A549 (cell line): Measurements from ENCODE around the gene ELN. TPM values are rescaled to one million over a fixed set of nuclear protein-coding genes. Genes with fewer than 3 reads are reported as not detected.

Experiments
- ATAC-seq, 2 experiments: fragments of 200-7000 bp in 1 of 2; fragments of >200 bp in 1 of 2; cut with Nextera tagmentation in 1 of 2; cut with Tn5 transposase in 1 of 2; 3 replicates each; pipeline versions ENCODE4 v1.8.0 to v1.9.1; 2018 to 2020; ENCODE audit warnings: mild to moderate bottlenecking in 1 of 2, moderate library complexity in 1 of 2
- CTCF ChIA-PET: fragments of 300-600 bp; sonication (Branson Sonifier 250); formaldehyde crosslinking; extraction: SDS; loops from one replicate; lab custom pipeline; 2021; ENCODE audit warnings: antibody characterized with exemption, inconsistent platforms; lab: Yijun Ruan, JAX
- POLR2A ChIA-PET: fragments of 350-600 bp; formaldehyde crosslinking; extraction: SDS; loops from one replicate; lab custom pipeline; 2021; ENCODE audit warnings: antibody characterized with exemption, inconsistent platforms; lab: Yijun Ruan, JAX
- DNase-seq, 2 experiments: peaks; one replicate each; pipeline versions ENCODE4 v3.0.0 to v3.0.0-alpha.2; 2011 to 2016; ENCODE audit warnings: low read depth in 1 of 2, low spot score in 1 of 2
- FAIRE-seq: peaks from 2 replicates; lab custom pipeline; 2011; peaks lifted over from hg19 to GRCh38; lab: Jason Lieb, UNC
- H3K27ac ChIP-seq, 2 experiments: fragments of >200 bp; sonication (Bioruptor Twin); formaldehyde crosslinking; 3 replicates each; pipeline ENCODE4 v1.5.1; 2016 to 2017
- H3K4me1 ChIP-seq: fragments of >200 bp; sonication (Bioruptor Twin); formaldehyde crosslinking; 3 replicates; pipeline ENCODE4 v1.6.1; 2016
- H3K4me2 ChIP-seq: fragments of >200 bp; sonication (Bioruptor Twin); formaldehyde crosslinking; 3 replicates; pipeline ENCODE4 v1.6.1; 2016
- H3K4me3 ChIP-seq: fragments of >200 bp; sonication (Bioruptor Twin); formaldehyde crosslinking; 3 replicates; pipeline ENCODE4 v1.5.1; 2016
- H3K9me3 ChIP-seq: fragments of >200 bp; sonication (Bioruptor Twin); formaldehyde crosslinking; 3 replicates; pipeline ENCODE4 v1.6.1; 2016
- BCL3 ChIP-seq: fragments of >200 bp; sonication (Bioruptor Twin); formaldehyde crosslinking; IDR thresholded peaks from 3 replicates; pipeline ENCODE4 v1.6.1; 2016
- CBX2 ChIP-seq: fragments of 200-600 bp; sonication (generic); IDR thresholded peaks from 2 replicates; pipeline ENCODE4 v1.6.1; 2016; ENCODE audit warnings: low read depth, mild to moderate bottlenecking, borderline replicate concordance
- CTCF ChIP-seq: fragments of >200 bp; sonication (Bioruptor Twin); formaldehyde crosslinking; IDR thresholded peaks from 3 replicates; pipeline ENCODE4 v1.5.1; 2016
- ESRRA ChIP-seq: fragments of 150-350 bp; IDR thresholded peaks from 2 replicates; pipeline ENCODE4 v1.6.1; 2014; ENCODE audit warnings: mild to moderate bottlenecking, low read length, borderline replicate concordance
- HES2 ChIP-seq: fragments of >200 bp; sonication (Bioruptor Twin); formaldehyde crosslinking; IDR thresholded peaks from 2 replicates; pipeline ENCODE4 v1.6.1; 2016
- HEYL ChIP-seq: fragments of 250-450 bp; sonication (Bioruptor Pico); IDR thresholded peaks from 2 replicates; pipeline ENCODE4 v1.8.0; 2021; ENCODE audit warnings: mild to moderate bottlenecking, moderate library complexity
- HOXA7 ChIP-seq: fragments of 250-450 bp; sonication (Bioruptor Pico); IDR thresholded peaks from 2 replicates; pipeline ENCODE4 v1.5.0; 2020; ENCODE audit warnings: mild to moderate bottlenecking, moderate library complexity
- HOXB13 ChIP-seq: fragments of 250-450 bp; sonication (Bioruptor Pico); IDR thresholded peaks from 2 replicates; pipeline ENCODE4 v1.5.0; 2020; ENCODE audit warnings: low read depth, mild to moderate bottlenecking, moderate library complexity
- MYC ChIP-seq: IDR thresholded peaks from 2 replicates; pipeline ENCODE4 v1.6.1; 2012; ENCODE audit warnings: mild to moderate bottlenecking, inconsistent platforms, low read length, improper control_type of control experiment, borderline replicate concordance
- NFE2L2 ChIP-seq: fragments of 150-350 bp; conservative IDR thresholded peaks from 2 replicates; pipeline ENCODE4 v1.6.1; 2014; ENCODE audit warnings: low read length
- RAD21 ChIP-seq, 2 experiments: fragments of >200 bp in 1 of 2; sonication (Bioruptor Twin) in 1 of 2; formaldehyde crosslinking in 1 of 2; IDR thresholded peaks in 1 of 2; conservative IDR thresholded peaks in 1 of 2; 2 replicates in 1 of 2; 3 replicates in 1 of 2; pipeline ENCODE4 v1.6.1; 2012 to 2018; ENCODE audit warnings: inconsistent platforms in 1 of 2
- RFX5 ChIP-seq: fragments of 450-650 bp; IDR thresholded peaks from 2 replicates; pipeline ENCODE4 v1.7.1; 2014; ENCODE audit warnings: antibody characterized with exemption, mild to moderate bottlenecking, moderate library complexity
- SMC3 ChIP-seq: fragments of >200 bp; sonication (Bioruptor Twin); formaldehyde crosslinking; IDR thresholded peaks from 3 replicates; pipeline ENCODE4 v1.6.1; 2018; ENCODE audit warnings: inconsistent platforms
- TP53 ChIP-seq: fragments of 250-450 bp; sonication (Bioruptor Pico); IDR thresholded peaks from 2 replicates; pipeline ENCODE4 v1.5.0; 2021; ENCODE audit warnings: mild to moderate bottlenecking, moderate library complexity
- ZC3H11A ChIP-seq: fragments of 450-650 bp; IDR thresholded peaks from 2 replicates; pipeline ENCODE4 v1.6.1; 2014; ENCODE audit warnings: antibody characterized with exemption, mild to moderate bottlenecking
- WGBS: methylation state at CpG from one replicate; pipeline ENCODE4 v1.1.6; 2017; ENCODE audit errors: missing lambda C conversion rate; 5-methylcytosine and 5-hydroxymethylcytosine counted together
- polyA plus RNA-seq, 4 experiments: library from polyadenylated mRNA; depleted of rRNA in 3 of 4; stranded (reverse); fragments of >200 nt; fragmentation: RNase III in 1 of 4; extraction: RNeasy Plus Mini Kit Qiagen cat#74134 plus additional on column Dnase treatment in 1 of 4; gene quantifications; 2 replicates in 3 of 4; 3 replicates in 1 of 4; pipeline ENCODE4 v1.2.3, GENCODE V29; 2011 to 2017

The ELN gene
- polyA plus RNA-seq, 2 of the 4 experiments (the other 2 are of a cell fraction), result 0.09 to 0.16 TPM

GRCh38 chr7:74033372-74034311, 5.7 kb downstream of the ELN start:
- ChIA-PET CTCF (interaction anchor here (1.4 kb wide), 1 partner anchor 9 kb away, joined by 5 read pairs; no protein-coding TSS in a partner anchor), POLR2A (no interaction called here)
- FAIRE-seq, result no peak
- H3K4me1 ChIP-seq, result peaks cover 11% of the 10 kb centered on the region; the same call in 1 of the 3 replicates
- H3K4me2 ChIP-seq, result no peak overlapping the region
- no peaks in the 10 kb centered on the region for H3K9me3 ChIP-seq
- peak in 1 of 2 experiments; percentile 18; a peak in 3 of 6 replicates for ATAC-seq
- no peak overlapping the region for H3K4me3 ChIP-seq
- TF ChIP-seq SMC3 (no peak), RAD21 (conservative IDR thresholded peaks at IDR 0.05 in 1 of 2, IDR thresholded peaks at IDR 0.05 in 1 of 2) (no peak), ZC3H11A (no peak), HOXA7 (no peak), MYC (no peak), RFX5 (no peak), TP53 (CRISPR knock-in tag) (no peak)
- DNase-seq, result no peak
- WGBS, result 89% methylated on average over 24 of the region's 37 CpGs
- peak overlapping the region in 1 of 2 experiments; percentile 41; a peak in 2 of 6 replicates for H3K27ac ChIP-seq

- WGBS, result 68% methylated on average over 8 of the region's 8 CpGs
Observed at GRCh38 chr7:74037609-74038008, 9.6 kb downstream of the ELN start.

GRCh38 chr7:74038194-74038961, 10.4 kb downstream of the ELN start:
- Histone ChIP-seq H3K27ac (no peak overlapping the region), H3K4me2 (no peak overlapping the region), H3K9me3 (no peaks in the 10 kb centered on the region), H3K4me1 (no peaks in the 10 kb centered on the region), H3K4me3 (no peak overlapping the region)
- FAIRE-seq (no peak), DNase-seq (no peak), ATAC-seq (no peak)
- WGBS, result 79% methylated on average over 15 of the region's 16 CpGs
- TF ChIP-seq HOXB13 (CRISPR knock-in tag), result no peak
- no peak for TF ChIP-seq BCL3
- no peak for TF ChIP-seq ESRRA
- no peak for TF ChIP-seq CBX2
- TF ChIP-seq HES2, result no peak
- TF ChIP-seq NFE2L2, result no peak
- TF ChIP-seq HEYL (CRISPR knock-in tag), result no peak
- ChIA-PET CTCF (interaction anchor here (0.6 to 8.2 kb wide), 8 partner anchors 11 to 363 kb away, joined by 3 to 93 read pairs (median 4); partner anchors contain the start of gene ELN), POLR2A (no interaction called here)

More at GRCh38 chr7:74037609-74038008, 9.6 kb downstream of the ELN start:
- ChIA-PET CTCF (interaction anchor here (0.6 to 8.2 kb wide), 7 partner anchors 10 to 364 kb away, joined by 3 to 93 read pairs (median 4); partner anchors contain the start of gene ELN), POLR2A (no interaction called here)
- no peak for TF ChIP-seq CTCF
- Histone ChIP-seq H3K4me2 (no peak overlapping the region), H3K4me3 (no peak overlapping the region), H3K27ac (no peak overlapping the region), H3K9me3 (no peaks in the 10 kb centered on the region), H3K4me1 (no peaks in the 10 kb centered on the region)
- no peak for FAIRE-seq
- ATAC-seq, result peak in 1 of 2 experiments; percentile 26; a peak in 2 of 6 replicates
- DNase-seq, result no peak
